ENCODE measurements around the gene FBXL13.
"Not testable (repeated sequence)": the region's sequence is repeated elsewhere in the genome, so short reads cannot be mapped to it uniquely, and the experiment has no call there.

Gene FBXL13

DNA sequence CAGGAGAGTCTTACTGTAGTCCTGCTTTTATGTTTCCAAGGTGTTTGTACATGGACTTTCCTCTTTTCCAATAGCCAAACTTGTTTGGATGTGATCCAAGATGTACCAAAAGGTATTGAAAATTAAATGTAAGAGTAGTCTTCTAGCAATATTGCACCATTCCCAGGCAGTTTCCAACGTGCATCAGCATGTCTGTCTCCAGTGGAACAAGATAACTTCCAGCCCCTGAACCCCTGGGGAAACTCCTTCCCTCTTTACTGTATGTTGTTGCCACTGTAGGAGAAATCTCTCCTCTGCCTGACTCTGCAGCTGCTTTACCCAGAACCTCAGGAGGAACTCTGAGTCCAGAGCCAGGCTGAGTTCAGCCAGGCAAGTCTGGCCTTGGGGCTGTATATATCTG lies 18.8 kb upstream of the FBXL13 start:
- Histone ChIP-seq H3K27me3 (no peaks in the 10 kb centered on the region), H3K36me3 (peaks cover 10 to 57% (median 27%) of the 10 kb centered on the region in 3 donors), H3K9me3 (no peaks in the 10 kb centered on the region), H3K4me1 (no peaks in the 10 kb centered on the region), H3K27ac (no peak overlapping the region), H3K4me3 (no peak overlapping the region)
- intact Hi-C loops (cut with DNase I; ENCODE audit: low total_unique reads), result loop anchor here (2.0 kb wide), 1 partner anchor 69 kb away; no protein-coding TSS in a partner anchor
- DNase-seq, result no peak
- TF ChIP-seq, protein P1, sequence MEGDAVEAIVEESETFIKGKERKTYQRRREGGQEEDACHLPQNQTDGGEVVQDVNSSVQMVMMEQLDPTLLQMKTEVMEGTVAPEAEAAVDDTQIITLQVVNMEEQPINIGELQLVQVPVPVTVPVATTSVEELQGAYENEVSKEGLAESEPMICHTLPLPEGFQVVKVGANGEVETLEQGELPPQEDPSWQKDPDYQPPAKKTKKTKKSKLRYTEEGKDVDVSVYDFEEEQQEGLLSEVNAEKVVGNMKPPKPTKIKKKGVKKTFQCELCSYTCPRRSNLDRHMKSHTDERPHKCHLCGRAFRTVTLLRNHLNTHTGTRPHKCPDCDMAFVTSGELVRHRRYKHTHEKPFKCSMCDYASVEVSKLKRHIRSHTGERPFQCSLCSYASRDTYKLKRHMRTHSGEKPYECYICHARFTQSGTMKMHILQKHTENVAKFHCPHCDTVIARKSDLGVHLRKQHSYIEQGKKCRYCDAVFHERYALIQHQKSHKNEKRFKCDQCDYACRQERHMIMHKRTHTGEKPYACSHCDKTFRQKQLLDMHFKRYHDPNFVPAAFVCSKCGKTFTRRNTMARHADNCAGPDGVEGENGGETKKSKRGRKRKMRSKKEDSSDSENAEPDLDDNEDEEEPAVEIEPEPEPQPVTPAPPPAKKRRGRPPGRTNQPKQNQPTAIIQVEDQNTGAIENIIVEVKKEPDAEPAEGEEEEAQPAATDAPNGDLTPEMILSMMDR (IDR thresholded peaks at IDR 0.05), result no peak

DNA sequence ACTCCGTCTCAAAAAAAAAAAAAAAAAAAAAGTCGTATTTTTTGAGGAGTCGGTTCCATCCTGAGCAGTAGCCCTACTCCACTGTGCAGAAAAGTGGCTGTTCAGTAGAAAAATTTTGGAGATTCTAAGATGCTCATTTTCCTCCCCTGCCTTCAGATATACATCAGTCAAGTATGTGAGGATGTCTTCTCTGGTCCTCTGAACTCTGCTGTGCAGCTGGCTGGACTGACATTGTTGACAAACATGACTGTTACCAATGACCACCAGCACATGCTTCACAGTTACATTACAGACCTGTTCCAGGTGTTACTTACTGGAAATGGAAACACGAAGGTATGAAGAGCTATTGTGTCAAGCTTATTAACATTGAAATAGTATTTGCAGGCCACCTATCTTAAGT lies 17.7 kb upstream of the FBXL13 start:
- H3K27me3 ChIP-seq, H3K4me3 ChIP-seq, H3K27ac ChIP-seq, DNase-seq, H3K9me3 ChIP-seq, H3K4me1 ChIP-seq: not testable (repeated sequence)
- intact Hi-C loops (cut with DNase I; ENCODE audit: low total_unique reads), result loop anchor here (2.0 kb wide), 1 partner anchor 70 kb away; no protein-coding TSS in a partner anchor
- H3K36me3 ChIP-seq, result peaks cover 12 to 54% (median 30%) of the 10 kb centered on the region in 3 donors

DNA sequence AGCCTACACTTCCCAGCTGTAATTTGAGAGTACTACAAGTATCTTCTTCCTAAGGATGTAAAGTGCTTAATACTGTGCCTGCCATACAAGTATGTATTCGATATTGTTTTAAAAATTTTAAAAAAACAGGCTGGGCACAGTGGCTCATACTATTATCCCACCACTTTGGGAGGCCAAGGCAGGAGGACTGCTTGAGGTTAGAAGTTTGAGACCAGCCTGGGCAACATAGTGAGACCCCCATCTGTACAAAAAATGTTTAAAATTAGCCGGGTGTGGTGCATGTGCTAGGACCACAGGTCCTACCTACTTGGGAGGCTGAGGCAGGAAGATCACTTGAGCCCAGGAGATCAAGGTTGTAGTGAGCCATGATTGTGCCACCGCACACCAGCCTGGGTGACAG lies 8.6 kb upstream of the FBXL13 start:
- TF ChIP-seq, protein P1 (IDR thresholded peaks at IDR 0.05), result no peak
- no peaks in the 10 kb centered on the region for H3K9me3 ChIP-seq
- H3K27me3 ChIP-seq, result no peaks in the 10 kb centered on the region
- no peaks in the 10 kb centered on the region for H3K4me1 ChIP-seq
- H3K27ac ChIP-seq, result no peak overlapping the region
- H3K36me3 ChIP-seq, result peaks cover 11 to 33% (median 30%) of the 10 kb centered on the region in 3 donors
- DNase-seq, result no peak
- intact Hi-C loops (cut with DNase I; ENCODE audit: low total_unique reads), result no loop called here
- no peak overlapping the region for H3K4me3 ChIP-seq

DNA sequence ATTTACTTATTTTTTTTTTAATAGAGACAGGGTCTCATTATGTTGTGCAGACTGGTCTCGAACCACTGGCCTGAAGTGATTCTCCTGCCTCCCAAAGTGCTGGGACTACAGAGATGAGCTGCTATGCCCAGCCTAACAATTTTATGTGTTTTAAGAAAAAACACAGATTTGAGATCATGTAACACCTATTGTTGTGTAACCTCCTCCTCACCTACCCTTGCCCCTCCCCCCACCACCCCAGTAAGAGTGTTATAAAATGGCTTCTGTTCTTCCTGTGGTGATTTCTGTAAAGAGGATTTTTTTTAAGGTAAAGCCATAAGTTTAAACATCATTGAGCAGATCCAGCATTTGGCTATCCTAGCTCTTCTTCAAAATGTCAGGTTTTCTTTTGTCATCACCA lies 7.9 kb upstream of the FBXL13 start:
- Histone ChIP-seq H3K27me3 (no peaks in the 10 kb centered on the region), H3K9me3 (no peaks in the 10 kb centered on the region), H3K27ac (no peak overlapping the region), H3K36me3 (peaks cover 11 to 34% (median 28%) of the 10 kb centered on the region in 3 donors), H3K4me3 (no peak overlapping the region), H3K4me1 (no peaks in the 10 kb centered on the region)
- TF ChIP-seq, protein P1 (IDR thresholded peaks at IDR 0.05), result no peak
- intact Hi-C loops (cut with DNase I; ENCODE audit: low total_unique reads), result no loop called here
- no peak for DNase-seq

DNA sequence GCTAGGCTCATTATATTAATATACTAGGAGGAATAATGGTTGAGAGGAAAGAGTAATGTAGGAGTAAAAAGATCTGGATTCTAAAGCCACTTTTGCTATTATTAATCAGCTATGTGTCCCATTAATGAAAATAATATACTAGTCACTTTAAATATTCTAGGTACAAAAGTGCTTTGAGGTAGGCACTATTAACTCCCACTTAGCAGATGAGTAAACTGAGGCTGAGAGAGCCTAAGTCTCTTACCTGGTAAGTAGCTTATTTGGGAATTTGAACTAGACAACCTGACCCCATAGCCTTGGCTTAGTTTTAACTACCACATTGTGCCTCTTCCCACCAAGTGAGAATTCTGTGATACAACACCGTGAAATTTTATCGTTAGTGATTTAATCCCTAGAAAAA lies 6.3 kb upstream of the FBXL13 start:
- TF ChIP-seq, protein P1 (IDR thresholded peaks at IDR 0.05), result no peak

DNA sequence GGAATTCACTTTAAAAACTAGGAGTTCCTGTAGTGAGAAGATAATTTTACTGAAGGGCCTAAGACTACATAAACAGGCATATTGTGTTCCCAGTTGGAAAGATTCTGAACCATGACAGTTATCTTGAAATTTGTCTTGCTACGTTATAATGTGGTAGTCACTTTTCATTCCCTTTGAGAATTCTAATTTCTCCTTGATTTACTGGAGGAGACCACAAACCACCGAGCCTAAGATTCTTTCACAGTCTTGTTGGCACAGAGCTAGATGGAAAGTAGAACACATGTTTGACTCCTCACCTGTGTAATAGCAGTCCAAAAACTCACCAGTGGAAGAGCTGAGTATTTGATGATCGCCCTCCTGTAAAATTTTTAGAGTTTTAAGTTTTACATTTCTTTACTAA lies 5.2 kb upstream of the FBXL13 start:
- TF ChIP-seq, protein P1 (IDR thresholded peaks at IDR 0.05), result no peak
- intact Hi-C loops (cut with DNase I; ENCODE audit: low total_unique reads), result loop anchor here (5.0 to 10.0 kb wide), 2 partner anchors 65 to 262 kb away; partner anchors contain the start of genes DNAJC2 and NAPEPLD
- H3K36me3 ChIP-seq, result peaks cover 5 to 13% (median 12%) of the 10 kb centered on the region in 3 donors
- H3K27ac ChIP-seq, result no peak overlapping the region
- H3K4me3 ChIP-seq, result no peak overlapping the region
- H3K9me3 ChIP-seq, result no peaks in the 10 kb centered on the region
- no peak for DNase-seq
- H3K27me3 ChIP-seq, result no peaks in the 10 kb centered on the region
- peaks cover 0 to 18% (median 12%) of the 10 kb centered on the region in 4 donors for H3K4me1 ChIP-seq

More for the DNA sequence above, 6.3 kb upstream of the FBXL13 start:
- H3K9me3 ChIP-seq, result no peaks in the 10 kb centered on the region
- peaks cover 0 to 15% (median 10%) of the 10 kb centered on the region in 4 donors for H3K4me1 ChIP-seq
- no peak overlapping the region for H3K4me3 ChIP-seq
- intact Hi-C loops (cut with DNase I; ENCODE audit: low total_unique reads), result no loop called here
- H3K27ac ChIP-seq, result no peak overlapping the region
- H3K27me3 ChIP-seq, result no peaks in the 10 kb centered on the region
- peaks cover 5 to 23% (median 17%) of the 10 kb centered on the region in 3 donors for H3K36me3 ChIP-seq
- DNase-seq, result no peak

DNA sequence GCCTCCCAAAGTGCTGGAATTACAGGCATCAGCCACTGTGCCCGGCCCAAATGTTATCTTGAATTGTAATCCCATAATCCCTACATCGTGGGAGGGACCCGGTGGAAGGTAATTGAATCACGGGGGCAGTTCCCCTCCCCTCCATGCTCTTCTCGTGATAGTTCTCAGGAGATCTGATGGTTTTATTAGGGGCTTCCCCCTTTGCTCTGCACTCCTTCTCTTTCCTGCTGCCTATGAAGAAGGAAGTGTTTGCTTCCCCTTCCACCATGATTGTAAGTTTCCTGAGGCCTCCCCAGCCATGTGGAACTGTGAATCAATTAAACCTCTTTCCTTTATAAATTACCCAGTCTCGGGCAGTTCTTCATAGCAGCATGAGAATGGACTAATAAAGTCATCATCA lies 3.6 kb upstream of the FBXL13 start:
- intact Hi-C loops (cut with DNase I; ENCODE audit: low total_unique reads), result loop anchor here (5.0 to 10.0 kb wide), 2 partner anchors 67 to 264 kb away; partner anchors contain the start of genes DNAJC2 and NAPEPLD
- H3K36me3 ChIP-seq, H3K27me3 ChIP-seq, H3K27ac ChIP-seq, DNase-seq, H3K4me3 ChIP-seq, H3K9me3 ChIP-seq: not testable (repeated sequence)
- H3K4me1 ChIP-seq, result peaks cover 0 to 24% (median 15%) of the 10 kb centered on the region in 4 donors
